ENCODE results near the gene ENTPD8.
A peak's percentile ranks its signal among the peaks of the same experiment; 100 is the strongest.

Gene ENTPD8

GRCh38 chr9:137447722-137448601 lies 6.8 kb upstream of the ENTPD8 start:
- no peak for DNase-seq (ENCODE audit: low read depth)

GRCh38 chr9:137446851-137447471 lies 5.8 kb upstream of the ENTPD8 start:
- no peak for DNase-seq (ENCODE audit: low read depth)

GRCh38 chr9:137445930-137446431 lies 4.8 kb upstream of the ENTPD8 start:
- no peak for DNase-seq (ENCODE audit: low read depth)

- DNase-seq (ENCODE audit: low read depth), result peak; percentile 27
These were observed 4.2 kb upstream of the ENTPD8 start for GRCh38 chr9:137445275-137445807.

GRCh38 chr9:137444106-137444790 lies 3.1 kb upstream of the ENTPD8 start:
- no peak for DNase-seq (ENCODE audit: low read depth)

GRCh38 chr9:137441935-137442321 lies 771 bp upstream of the ENTPD8 start:
- no peak for DNase-seq (ENCODE audit: low read depth)

- no peak for DNase-seq (ENCODE audit: low read depth)
These were observed 1.9 kb downstream of the ENTPD8 start for GRCh38 chr9:137439158-137439714.

- no peak for DNase-seq (ENCODE audit: low read depth)
These were observed 2.5 kb downstream of the ENTPD8 start for GRCh38 chr9:137438591-137439157.

GRCh38 chr9:137437691-137438590 lies 3.2 kb downstream of the ENTPD8 start:
- DNase-seq (ENCODE audit: low read depth), result no peak

GRCh38 chr9:137436761-137437600 lies 4.2 kb downstream of the ENTPD8 start:
- no peak for DNase-seq (ENCODE audit: low read depth)

- DNase-seq (ENCODE audit: low read depth), result peak; percentile 24
These were observed 5.0 kb downstream of the ENTPD8 start for GRCh38 chr9:137435980-137436760.

- DNase-seq (ENCODE audit: low read depth), result no peak
These were observed 5.7 kb downstream of the ENTPD8 start for GRCh38 chr9:137435381-137435891.

- no peak for DNase-seq (ENCODE audit: low read depth)
These were observed 6.4 kb downstream of the ENTPD8 start for GRCh38 chr9:137434498-137435380.

GRCh38 chr9:137433916-137434431 lies 7.2 kb downstream of the ENTPD8 start:
- no peak for DNase-seq (ENCODE audit: low read depth)

- DNase-seq (ENCODE audit: low read depth), result no peak
These were observed 7.7 kb downstream of the ENTPD8 start for GRCh38 chr9:137433349-137433915.

- DNase-seq (ENCODE audit: low read depth), result no peak
These were observed 8.3 kb downstream of the ENTPD8 start for GRCh38 chr9:137432687-137433348.

Measured in GM04503 (cell line).